HG03521 (cell line): ENCODE data around the gene PCNX1.

Experiments
- ATAC-seq: cut with Tn5 transposase; IDR thresholded peaks from one replicate; pipeline ENCODE4 v1.9.1; 2021; ENCODE audit warnings: mild to moderate bottlenecking, moderate library complexity; ENCODE audit not compliant: unreplicated experiment

PCNX1 gene

DNA sequence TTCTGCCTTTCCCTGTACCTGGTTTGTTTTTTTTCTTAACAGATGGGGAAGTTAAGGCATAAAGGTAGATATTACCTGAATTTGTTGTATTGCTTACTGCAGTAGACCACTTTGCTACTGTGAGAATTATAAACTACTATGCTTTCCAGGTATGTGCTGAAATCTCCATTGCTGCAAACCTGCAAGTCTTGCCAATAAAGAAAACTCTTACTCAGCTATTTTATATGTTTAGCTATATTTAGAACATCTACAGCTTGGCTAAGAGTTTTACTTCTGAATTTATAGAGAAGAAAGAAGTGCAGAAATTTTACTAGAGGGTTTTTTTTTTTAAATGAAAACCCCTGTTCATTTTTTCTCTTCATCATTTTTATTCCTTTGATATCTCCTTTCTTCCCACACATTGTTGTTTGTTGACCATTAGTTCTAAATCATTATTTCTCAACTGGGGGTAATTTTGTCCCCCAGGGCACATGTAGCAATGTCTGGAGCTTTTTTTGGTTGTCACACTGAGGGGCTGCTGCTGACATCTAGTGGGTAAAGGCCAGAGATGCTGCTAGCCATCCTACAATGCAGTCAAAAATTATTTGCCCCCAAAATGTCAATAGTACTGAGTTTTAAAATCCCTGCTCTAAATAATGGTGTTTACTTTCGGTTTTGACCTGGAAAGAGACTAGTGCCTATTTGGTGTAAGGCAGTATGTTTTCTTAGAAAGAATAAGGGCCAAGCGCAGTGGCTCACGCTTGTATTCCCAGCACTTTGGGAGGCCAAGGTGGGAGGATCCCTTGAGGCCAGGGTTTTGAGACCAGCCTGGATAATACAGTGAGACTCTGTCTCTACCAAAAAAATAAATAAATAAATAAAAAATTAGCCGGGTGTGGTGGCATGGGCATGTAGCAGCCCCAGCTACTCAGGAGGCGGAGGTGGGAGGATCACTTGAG is 48.6 kb downstream of the PCNX1 start:
- no peak for ATAC-seq

DNA sequence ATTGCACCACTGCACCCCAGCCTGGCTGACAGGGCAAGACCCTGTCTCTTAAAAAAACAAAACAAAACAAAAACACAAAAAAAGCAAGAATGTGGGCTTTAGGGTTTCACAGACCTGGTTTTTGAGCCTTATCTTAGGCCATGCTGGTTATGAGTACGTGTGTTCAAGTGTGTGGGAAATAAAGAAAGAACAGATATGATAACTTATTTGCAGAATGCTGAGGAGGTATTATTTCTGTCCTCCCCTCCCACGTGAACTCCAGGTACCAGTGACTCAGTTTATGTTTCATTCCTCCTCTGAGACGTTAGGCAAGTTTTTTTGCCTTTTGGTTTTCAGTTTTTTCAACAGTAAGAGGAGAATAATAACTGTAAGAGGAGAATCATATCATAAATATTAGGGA is 49.3 kb downstream of the PCNX1 start:
- ATAC-seq = no peak

DNA sequence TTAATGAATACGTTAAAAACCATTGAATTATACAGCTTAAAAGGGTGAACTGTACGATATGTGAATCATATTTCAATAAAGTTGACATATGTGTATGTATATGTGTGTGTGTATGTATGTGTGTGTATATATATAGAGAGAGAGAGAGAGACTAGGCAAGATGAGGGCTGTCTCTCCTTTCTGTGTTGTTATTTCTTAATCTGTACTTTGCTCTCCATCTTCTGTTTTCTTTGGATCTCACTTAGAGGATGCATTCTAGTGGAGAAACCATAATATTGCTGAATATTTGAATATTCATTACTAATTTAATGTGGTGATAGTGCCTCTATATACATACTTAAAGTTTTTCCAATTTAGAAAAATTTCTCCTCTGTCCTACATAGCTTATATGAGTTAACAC is 50.5 kb downstream of the PCNX1 start:
- no peak for ATAC-seq

GRCh38 chr14:70962935-70963334 is 55.7 kb downstream of the PCNX1 start:
- no peak for ATAC-seq

GRCh38 chr14:70964492-70964891 is 57.2 kb downstream of the PCNX1 start:
- ATAC-seq = no peak

DNA sequence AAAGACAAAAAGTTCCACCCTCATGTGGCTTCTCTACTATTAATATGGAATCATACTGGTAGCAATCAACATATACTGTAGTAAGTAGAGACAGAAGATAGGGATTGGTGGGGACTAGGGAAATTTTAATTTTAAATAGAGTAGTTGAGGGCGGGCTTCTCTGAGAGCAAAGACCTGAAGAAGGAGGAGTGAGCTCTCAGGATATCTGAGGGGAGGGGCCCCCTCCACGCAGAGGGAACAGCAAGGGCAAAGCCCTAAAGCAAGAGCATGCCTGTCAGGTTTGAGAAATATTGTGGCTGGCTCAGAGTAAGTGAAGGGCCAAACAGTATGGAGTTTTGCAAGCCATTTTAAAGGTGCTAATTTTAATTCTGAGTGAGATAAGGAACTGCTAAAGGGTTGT is 64.3 kb downstream of the PCNX1 start:
- ATAC-seq = no peak

GRCh38 chr14:70972107-70972976 is 65.1 kb downstream of the PCNX1 start:
- no peak for ATAC-seq

DNA sequence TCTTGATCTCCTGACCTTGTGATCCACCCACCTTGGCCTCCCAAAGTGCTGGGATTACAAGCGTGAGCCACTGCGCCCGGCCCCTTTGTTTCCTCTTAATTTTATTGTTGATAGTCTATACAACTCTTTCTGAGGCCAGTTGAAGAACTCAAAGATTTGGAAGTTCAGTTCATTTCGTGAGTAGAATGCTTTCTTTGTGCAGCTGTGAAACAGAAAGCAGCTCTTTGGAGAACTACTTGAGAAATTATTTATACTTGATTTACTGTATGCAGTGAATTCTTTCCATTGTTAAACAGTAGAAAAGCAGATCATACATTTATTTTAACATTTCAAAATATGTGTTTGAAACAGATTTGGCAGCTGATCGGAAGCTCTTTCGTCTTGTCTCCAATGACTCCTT is 69.3 kb downstream of the PCNX1 start:
- no peak for ATAC-seq

- ATAC-seq = no peak
Observed at GRCh38 chr14:70981000-70981952, 74.0 kb downstream of the PCNX1 start.

DNA sequence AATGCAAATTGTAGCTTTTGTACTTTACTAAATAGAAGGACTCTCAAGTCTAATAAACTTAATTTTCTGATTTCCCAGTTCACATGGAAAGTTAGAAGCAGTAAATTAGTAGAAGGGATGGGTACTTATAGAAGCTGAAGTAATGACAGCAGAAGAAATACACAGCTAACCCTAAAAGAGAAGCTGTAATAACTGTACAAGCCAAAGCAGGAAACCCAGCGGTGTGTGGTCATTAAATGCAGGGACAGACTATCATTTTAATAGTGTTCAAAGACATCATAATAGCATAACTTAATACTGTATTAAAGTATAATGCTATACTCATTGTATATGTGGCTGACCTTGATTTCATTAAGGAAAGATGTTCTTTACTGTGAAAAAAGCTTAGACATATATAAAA is 74.9 kb downstream of the PCNX1 start:
- ATAC-seq = no peak

DNA sequence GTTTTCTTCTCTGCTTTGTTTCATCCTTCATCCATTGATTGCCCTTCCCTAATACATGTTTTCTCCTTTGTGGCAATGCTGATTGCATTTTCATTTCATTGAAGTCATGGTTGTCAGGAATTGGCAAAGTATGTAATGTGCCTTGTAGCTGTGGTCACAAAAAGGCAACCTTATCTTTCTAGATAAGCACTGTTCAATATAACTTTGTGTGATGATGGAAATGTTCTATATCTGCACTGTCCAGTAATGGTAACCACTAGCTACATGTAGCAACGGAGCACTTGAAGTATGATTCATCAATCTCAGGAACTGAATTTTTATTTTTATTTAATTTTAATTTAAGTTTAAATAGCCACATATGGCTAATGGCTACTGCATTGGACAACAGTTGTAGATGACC is 79.8 kb downstream of the PCNX1 start:
- ATAC-seq = no peak

DNA sequence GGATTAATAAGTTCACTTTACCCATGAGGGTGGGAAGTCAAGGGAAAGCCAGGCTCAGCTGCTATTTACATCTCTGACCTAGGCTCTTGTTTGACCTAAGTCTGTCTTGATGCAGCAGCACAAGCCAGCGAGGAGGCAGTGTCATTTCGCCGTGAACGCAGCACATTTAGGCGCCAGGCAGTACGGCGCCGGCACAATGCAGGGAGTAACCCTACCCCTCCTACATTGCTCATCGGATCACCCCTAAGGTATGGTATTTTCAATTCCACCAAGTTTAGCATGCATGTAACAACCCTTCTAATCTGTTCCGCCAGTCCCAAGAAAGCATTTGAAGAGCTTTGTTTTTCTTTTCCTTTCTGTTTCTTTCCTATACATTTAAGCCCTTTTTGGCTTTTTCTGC is 81.2 kb downstream of the PCNX1 start:
- ATAC-seq = no peak

DNA sequence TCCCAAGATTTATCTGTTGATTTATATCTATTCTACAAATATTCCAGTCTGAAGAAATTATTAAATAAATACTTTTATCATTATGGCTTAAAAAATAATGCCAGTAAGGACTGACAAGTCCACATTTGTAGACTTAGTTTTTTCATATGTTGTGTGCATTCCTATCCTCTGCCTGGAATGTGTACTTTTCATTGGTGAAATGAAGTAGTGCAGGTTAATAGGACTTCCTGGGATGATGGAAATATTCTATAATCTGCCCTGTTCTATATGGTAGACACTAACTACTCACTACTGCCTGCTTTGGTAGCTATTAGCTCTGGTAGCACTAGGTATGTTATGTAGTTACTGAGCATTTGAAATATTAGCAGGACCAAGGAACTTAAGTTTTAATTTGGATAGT is 86.7 kb downstream of the PCNX1 start:
- no peak for ATAC-seq

DNA sequence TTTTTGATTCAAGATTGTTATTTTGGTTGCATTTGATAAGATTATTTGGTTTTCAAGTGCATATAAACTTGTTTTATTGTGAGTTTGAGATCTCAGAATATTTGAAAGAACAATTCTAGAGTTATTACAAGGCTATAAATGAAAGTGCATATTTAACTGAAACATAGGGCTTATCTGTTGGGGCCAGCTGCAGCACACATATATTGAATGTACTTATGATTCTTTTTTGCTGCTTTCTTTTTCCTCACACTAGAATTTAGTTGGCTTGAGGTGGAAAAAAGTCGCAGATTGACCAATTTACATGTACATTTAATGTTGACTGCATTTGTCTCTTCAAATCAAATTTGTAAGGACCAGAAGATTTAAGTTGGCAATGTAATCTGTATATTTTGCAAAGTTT is 88.0 kb downstream of the PCNX1 start:
- no peak for ATAC-seq

- no peak for ATAC-seq
Observed at GRCh38 chr14:70995671-70996070, 88.4 kb downstream of the PCNX1 start.

DNA sequence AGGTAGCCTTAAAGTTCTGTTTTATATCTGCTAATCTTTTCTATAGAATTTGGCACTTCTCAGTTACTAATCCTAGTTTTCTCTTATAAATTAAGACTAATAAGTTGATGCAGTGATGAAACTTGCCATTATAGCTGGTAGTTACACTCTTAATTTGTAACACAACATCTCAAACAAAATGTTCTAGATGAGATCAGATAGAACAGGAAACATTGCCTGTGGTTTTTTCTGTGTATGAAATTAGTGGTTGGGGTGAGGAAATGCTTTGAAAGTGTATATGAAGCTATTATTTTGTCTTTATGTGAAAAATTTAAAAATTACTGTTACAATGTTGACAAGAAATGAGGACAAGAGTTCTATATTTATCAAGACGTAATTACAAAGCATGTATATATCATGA is 91.9 kb downstream of the PCNX1 start:
- ATAC-seq = no peak

- no peak for ATAC-seq
Observed at GRCh38 chr14:71000091-71000490, 92.8 kb downstream of the PCNX1 start.

DNA sequence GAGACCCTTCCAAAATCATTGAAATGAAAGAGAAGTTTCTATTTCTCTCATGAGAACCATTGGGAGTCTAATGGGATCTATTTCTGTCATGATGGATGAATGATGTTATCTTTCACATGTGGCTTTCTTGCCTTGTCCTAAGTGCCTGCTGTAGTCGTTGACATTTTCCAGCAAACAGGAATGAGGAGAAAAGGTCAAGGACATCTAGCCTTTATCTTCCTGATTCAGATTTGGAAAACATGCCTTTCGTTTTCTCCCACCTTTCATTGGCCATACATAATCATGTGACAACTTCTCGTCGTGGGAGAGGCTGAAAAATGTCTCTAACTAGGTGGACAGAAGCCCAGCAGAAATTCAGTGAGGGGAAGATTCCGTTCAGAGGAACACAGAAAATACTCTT is 94.5 kb downstream of the PCNX1 start:
- no peak for ATAC-seq

- no peak for ATAC-seq
Observed at GRCh38 chr14:71003156-71003555, 95.9 kb downstream of the PCNX1 start.

DNA sequence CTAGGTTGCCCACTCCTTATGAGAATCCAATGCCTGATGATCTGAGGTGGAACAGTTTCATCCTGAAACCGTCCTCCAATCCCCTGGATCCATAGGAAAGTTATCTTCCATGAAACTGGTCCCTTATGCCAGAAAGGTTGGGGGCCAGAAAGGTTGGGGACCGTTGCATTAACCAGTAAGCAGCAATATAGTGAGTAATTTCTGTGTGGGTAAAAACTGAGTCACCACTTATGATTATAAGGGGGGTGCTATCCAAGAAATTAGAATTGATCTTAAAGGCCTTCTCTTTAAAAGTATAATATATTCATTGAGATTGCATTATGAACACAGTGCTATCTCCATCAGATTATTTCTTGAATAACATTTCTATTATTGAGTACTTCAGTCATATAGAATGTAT is 97.2 kb downstream of the PCNX1 start:
- no peak for ATAC-seq

GRCh38 chr14:71005076-71005475 is 97.8 kb downstream of the PCNX1 start:
- ATAC-seq = no peak
